SIG-M5 treated with dmso at 0.1 percent for 504 hours (cell line): ENCODE data around the gene CLIC3.
A peak's percentile ranks its signal among the peaks of the same experiment; 100 is the strongest.
"Not testable (repeated sequence)": the region's sequence is repeated elsewhere in the genome, so short reads cannot be mapped to it uniquely, and the experiment has no call there.

Source experiments
- DNase-seq: peaks from one replicate; lab custom pipeline; 2025; ENCODE audit not compliant: unreplicated experiment; lab: John Stamatoyannopoulos, UW

Gene CLIC3

DNA sequence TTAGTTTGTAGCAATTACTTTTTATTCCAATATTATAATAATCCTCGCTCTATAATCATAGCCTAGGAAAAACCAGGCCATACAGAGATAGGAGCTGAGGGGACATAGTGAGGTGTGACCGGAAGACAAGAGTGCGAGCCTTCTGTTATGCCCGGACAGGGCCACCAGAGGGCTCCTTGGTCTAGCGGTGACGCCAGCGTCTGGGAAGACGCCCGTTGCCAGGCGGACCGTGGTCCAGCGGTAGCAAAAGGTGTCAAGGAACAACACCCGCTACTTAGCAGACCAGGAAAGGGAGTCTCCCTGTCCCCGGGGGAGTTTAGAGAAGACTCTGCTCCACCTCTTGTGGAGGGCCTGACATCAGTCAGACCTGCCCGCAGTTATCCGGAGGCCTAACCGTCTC is 7.9 kb upstream of the CLIC3 start:
- DNase-seq, result not testable (repeated sequence)

DNA sequence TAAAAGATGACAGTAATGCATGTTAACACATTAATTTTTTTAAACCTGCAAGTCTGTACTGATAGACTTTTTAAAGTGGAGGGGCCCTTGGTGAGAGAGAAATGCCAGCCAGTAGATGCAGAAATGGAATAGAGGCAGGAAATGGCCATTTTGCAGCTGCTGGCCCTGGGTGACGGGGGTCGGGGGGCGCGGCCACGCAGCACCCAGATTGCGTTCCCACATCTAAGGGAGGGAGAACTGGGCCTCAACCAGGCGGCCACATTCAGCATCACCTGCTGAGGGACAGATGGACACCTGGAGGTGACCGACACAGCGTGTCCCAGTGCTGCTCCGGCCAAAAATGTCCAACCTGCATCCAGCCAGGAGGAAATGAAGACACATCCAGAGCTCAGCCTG is 6.3 kb upstream of the CLIC3 start:
- no peak for DNase-seq

DNA sequence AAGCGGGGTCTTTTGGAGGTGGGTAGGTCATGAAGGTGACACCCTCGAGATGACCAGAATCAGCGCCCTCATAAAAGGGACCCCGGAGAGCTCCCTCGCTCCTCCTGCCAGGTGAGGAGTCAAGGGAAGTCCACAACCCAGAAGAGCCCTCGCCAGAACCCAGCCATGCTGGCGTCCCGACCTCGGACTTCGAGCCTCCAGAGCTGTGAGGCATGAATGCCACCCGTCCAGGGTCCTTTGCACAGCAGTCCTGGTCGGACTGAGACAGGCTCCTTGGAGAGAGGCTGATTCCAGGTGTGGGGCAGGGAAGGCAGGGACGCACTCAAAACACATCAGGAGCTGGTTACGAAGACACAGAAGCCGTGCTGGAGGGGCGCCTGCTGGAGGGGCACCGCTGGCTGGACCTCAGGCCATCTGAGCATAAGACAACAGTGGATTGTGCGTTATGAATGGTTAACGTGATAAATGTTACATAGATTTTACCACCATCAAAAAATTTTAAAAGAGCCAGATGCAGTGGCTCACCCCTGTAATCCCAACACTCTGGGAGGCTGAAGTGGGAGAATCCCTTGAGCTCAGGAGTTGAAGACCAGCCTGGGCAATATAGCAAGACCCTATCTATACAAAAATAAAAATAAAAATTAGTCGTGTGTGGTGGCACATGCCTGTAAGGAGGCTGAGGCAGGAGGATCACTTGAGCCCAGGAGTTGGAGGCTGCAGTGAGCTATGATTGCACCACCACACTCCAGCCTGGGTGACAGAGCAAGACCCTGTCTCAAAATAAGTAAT is 5.7 kb upstream of the CLIC3 start:
- no peak for DNase-seq

DNA sequence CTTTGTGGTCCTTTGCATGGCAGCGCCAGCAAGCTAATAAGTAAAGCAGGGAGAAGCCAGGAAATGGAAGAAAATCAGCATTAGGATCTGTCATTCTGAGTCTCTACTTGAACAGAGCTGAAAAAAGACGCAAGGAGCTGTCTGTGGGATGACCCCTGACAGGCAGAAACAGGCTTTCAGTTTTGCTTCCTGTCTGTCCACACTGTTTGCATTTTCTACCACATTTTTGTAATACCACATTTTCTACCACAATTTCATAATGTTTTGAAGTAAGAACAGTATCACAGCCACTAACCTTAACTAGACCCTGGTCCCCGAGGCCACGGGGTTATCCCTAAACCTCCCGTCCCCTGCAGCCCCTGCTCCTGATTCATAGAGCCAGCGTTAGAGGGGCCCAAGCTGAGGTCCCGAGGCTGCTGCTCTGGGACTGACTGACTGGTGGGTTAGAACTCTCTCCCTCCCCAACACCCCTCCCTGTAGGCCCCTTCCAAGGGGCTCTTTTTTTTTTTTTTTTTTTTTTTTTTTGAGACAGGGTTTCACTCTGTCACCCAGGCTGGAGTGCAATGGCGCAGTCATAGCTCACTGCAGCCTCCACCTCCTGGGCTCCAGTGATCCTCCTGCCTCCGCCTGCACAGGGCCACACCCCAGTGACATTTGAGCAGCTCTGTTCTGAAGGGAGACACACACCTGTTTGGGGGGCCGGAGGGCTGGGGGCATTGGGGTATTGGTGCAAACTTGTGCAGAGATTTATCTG is 4.0 kb upstream of the CLIC3 start:
- DNase-seq, result peak; percentile 89

DNA sequence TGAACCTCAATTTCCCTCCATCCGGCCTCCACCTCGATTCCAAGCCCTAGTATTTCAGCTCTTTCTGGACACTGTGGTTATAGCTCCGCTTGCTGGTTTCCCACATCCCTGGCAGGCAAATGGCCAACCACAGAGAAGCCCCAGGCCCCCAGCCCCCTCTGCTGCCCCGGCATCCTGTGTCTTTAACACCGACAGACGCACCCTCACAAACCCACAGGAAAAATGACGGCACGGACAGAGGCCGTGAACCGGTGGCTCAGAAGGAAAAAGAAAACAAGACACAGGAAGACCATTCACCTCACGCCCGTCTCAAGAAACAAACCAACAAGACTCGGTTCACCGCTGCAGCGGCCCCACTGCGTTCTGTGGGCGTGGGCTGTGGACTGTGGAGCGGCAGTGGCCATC is 1.5 kb upstream of the CLIC3 start:
- no peak for DNase-seq

DNA sequence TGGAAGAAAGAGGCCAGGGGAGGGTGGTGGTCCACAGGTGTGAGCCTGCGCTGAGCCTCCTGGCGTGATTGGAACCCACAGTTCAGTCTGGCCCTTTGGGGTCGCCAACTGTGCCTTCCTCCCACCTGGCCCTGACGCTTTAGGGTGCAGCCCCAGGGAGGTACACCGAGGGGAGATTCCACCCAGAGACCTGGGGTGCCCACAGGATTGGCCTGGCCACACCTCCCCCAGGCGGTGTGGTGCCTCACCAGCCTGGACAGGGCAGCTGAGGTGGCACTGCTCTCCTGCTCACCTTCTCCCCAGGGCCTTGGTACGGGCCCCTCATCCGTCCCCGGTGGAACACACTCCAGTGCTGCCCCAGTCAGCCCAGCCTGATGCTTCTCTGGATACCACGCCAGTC is 1.0 kb upstream of the CLIC3 start:
- DNase-seq, result no peak

DNA sequence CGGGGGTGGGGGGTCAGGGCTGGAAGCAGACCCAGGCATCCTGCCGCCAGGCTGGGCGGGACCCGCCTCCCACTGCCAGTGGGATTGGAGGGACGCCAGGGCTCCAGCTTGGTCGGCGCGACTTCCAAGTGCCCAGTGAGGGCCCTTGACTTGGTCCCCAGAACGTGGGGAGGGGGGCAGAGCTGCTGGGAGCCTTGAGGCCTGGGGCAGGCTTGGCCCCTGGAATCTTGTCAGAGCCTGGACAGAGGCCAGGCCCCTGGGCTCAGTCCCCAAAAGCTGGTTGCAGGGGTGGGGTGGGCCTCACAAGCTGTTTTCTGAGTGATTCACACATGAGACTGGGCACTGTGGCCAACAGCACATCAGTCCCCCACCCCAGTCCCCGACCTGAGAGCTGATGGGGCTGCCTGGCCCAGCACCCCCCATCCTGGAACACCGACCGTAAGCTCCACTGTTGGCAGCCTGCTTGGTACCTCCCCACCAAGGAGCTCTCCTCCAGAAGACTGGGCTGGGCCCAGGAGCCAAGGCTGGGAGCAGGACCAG is 526 bp downstream of the CLIC3 start:
- DNase-seq, result no peak

DNA sequence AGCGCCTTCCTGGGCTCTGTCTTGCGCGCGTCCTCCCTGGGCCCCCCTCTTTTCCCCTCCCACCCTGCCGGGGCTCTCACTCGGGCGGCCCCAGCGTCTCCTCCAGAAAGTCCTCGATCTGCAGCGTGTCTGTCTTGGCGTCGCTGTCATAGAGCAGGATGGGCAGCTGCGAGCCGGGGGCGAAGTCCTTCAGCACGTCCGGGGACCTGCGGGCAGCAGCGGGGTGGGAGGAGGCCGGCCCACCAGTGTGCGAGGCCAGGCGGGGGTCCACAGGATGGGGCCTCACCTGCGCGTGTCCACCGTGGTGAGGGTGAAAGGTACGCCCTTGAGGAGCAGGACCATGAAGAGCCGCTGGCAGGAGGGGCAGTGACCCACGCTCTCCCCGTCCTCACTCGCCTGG is 1.0 kb downstream of the CLIC3 start:
- DNase-seq, result no peak

DNA sequence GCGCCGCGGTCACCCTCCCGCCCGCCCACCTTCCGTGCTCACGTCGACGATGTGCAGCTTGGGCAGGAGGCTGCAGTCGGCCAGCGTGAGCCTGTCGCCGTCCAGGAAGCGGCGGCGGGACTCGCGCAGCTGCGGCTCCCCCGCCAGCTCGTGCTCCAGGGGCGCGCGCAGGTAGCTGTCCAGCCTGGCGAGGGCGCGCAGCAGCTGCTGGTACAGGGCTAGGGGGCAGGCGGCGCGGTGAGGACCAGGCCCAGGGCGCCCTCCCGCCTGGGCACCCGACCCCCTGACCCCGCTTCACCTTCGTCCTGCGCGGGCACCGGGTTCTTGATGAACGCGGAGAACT is 1.5 kb downstream of the CLIC3 start:
- DNase-seq, result no peak

DNA sequence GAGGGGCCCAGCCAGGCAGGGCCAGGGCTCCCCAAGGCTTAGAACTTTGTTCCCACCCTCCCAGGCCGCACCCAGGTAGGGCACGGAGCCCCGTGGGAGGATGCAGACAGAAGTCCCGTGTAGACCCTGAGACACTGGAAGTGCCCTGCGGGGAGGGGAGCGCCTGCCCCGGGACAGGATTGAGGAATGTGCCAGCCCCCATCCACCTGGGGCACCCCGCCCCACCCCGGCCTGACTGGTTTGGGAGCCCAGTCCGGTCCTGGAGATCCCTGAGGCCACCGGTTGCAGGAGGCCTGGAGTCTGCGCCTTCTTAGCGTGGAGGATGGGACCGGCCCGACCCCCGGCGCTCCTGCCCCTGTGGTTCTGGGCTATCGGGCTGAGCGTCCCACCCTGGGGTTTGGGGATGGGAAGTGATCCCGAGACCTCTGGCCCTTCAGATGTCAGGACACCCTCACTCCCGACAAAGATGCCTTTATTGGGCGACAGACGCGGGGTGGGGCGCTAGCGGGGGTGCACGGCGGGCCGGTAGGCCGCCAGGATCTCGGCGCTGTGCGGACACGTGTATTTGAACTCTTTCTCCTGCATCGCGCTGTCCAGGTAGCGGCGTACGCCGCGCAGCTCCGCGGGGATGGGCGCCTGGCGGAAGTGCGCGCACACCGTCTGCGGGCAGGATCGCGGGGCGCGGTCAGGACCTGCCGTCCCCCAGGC is 2.0 kb downstream of the CLIC3 start:
- no peak for DNase-seq

DNA sequence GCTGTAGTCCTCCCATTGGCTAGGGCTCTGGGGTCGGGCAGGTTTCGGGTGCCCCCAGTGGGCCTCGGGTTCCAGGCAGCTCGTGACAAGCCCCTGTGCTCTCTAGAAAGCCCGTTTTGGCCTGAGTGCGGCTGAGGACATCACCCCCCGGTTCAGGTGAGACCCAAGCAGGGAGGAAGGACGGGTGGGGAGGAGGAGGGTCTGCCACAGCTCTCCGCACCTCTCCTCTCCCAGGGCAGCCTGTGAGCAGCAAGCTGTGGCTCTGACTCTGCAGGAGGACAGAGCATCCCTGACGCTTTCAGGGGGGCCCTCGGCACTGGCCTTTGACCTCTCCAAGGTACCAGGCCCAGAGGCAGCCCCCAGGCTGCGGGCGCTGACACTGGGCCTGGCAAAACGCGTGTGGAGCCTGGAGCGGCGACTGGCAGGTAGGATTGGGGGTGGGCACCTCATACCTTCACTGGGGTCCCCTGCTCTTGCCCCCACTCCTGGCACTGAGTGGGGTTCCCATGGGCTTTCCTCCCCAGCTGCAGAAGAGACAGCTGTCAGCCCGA is 3.5 kb downstream of the CLIC3 start:
- DNase-seq, result no peak

DNA sequence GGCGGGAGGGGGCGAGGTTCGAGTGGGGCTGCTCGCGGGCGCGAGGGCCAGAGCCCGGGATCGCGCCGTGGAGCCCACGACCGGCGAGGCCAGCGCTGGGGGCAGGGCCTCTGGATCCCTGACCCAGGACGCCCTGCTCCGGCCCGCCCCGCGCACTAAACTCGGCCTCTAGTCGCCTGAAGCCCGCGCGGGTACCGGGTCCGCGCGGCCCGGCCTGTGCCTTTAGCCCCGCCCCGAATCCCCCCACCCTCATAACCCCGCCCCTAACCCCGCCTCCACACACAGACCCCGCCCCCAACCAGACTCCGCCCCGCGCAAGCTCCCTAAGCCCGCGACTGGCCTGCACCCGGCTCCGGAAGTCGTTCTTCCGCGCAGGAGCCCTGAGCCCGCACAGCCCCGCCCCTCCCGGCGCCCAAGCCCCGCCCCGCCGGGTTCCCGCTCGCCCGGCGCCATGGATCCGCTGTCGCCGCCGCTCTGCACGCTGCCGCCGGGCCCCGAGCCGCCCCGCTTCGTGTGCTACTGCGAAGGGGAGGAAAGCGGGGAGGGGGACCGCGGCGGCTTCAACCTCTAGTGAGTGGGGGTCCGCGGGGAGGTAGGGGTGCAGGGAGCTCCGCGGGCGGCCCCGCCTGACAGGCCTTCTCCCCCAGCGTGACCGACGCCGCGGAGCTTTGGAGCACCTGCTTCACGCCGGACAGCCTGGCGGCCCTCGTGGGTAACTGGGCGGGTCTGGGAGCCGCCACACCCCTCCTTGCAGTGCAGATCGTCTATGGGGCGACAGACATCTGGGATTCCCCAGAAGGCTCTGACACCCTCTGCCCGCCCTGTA is 4.2 kb downstream of the CLIC3 start, which contains the start of gene PAXX:
PAXX (plus strand) TSS at position 430 of the 826 bp plus-strand sequence; CDS start at position 452, 22 bp downstream.
- DNase-seq, result peak; percentile 86

DNA sequence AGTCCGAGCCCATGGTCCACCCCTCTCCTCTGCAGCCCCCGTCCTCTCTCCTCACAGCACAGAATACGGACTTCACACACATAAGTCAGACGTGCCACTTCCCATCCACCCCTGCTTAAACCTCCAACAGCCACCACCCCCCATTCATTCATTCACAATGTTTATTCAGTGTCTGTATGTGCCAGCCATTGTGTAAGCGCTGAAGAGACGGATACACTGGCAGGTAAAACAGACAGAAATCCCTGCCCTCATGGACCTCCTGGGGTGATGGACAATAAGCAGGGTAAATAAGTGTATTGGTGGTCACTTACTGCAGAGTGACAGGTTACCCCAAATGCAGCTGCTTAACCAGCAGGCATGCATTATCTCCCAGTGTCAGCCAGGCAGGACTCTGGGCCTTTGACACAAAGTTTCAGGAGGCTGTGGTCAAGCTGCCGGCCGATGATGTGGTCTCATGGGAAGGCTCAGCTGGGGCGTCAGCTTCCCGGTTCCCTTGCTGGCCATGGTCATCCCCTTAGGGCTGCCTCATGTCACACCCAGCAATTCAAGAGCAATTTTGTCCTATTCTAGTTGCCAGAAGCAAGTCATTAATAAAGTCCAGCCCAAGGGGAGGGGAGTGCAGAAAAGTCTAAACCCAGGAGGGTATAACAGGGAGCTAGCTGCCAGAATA is 6.0 kb downstream of the CLIC3 start:
- no peak for DNase-seq

DNA sequence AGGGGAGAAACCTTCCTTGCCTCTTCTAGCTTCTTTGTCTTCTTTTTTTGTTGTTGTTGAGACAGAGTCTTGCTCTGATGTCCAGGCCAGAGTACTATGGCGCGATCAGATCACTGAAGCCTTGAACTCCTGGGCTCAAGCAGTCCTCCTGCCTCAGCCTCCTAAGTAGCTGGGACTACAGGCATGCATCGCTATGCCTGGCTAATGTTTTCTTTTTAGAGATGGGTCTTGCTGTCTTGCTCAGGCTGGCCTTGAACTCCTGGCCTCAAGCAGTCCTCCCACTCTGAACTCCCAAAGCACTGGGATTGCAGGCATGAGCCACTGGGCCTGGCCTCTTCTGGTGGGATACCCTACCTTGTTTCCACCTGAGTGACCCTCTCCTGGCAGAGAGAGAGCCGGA is 7.5 kb downstream of the CLIC3 start:
- DNase-seq, result no peak

DNA sequence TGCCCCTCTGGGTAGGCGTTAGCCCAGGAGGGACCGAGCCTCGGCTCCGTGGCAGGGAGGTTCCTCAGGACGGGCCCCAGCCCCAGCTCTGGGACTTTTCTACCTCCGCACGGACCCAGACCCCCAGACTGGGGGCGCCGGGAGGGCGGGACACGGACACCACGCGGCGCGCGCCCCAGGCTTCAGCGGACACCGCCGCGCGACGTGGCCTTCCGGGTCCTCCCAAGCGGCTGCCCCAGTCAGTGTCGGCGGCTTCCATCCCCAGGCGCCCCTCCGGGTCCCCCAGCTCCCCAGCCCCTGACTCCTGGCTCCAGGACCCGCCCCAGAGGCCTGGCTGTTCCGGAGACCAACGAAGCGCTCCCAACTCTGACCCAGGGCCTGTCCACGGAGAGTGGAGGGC is 10.5 kb downstream of the CLIC3 start:
- no peak for DNase-seq

DNA sequence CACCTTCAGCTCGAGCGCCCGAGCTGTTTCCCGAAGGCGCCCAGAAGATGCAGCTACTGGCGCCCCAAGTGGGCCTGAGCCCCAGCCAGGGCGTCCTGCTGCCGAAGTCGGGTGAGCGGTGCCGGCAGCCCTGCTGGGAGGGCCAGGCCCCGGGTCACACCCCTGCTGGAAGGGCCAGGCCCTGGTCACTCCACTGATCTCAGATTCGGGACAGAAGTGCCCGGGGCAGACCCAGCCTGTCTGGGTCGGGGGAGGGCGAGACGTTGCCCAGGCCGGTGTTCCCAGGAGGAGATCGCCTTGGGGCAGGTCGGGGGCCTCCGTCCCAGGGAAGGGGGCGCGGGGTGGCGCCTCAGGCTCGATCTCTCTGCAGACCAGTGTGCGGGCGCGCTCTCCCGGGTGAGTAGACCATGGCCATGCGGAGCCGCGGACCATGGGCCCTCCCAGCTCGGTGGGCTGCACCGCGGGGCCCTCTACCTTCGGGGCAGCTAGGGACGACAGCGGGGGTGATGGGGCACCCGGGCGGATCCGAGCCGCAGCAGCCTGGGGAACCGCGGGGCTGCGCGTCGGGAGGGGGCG is 11.3 kb downstream of the CLIC3 start:
- no peak for DNase-seq

DNA sequence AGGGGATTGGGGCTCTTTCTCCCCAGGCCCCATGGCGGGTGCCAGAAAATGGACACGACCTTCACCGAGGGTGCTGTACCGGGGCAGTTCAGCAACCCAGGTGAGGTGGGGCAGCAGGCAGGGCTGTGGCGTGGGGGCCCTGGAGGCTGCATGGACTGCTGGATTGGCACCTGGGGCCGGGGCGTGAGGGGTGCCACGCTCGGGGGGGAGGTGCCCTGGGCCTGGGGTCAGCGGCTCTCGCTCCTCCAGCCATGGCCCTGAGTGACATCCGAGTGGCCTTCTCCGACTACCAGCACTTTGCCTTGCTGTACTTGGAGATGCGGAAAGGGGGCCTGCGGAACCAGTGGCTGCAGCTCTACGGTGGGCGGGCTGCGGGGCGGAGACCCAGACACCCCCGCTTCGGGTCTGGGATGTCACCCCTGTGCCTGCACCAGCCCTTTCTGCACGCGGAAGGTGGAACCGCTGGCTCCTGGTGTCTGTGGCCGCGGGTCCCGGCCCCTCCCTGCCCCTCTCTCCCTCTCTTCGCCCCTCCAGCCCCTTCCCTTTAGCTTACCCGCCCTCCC is 11.8 kb downstream of the CLIC3 start:
- DNase-seq, result no peak

DNA sequence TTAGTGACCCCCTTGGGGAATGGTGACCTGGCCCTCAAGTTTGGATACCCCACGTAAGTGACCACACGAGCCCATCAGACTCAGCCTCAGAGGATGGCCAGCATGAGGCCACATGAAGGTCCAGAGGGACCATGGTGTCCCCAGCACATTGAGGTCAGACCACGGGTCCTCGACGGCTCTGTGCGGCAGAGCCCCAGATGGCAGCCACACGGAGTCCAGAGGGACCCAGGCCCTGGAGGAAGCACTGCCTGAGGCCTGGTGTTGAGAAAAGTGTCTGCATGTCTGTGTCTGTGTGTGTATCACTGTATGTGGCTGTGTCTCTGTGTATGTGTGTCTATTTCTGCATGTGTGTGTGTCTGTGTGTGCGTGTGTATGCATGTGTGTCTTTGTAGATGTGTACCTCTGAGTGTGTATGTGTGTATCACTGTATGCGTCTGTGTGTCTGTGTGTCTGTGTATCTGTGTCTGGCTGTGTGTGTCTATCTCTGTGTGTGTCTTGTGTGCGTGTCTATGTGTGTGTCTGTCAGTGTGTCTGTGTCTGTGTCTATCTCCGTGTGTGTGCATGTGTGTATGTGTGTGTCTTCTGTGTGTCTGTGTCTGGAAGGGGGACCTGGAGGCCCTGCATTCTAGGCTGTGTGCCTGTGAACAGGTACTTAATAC is 12.6 kb downstream of the CLIC3 start:
- DNase-seq, result no peak

DNA sequence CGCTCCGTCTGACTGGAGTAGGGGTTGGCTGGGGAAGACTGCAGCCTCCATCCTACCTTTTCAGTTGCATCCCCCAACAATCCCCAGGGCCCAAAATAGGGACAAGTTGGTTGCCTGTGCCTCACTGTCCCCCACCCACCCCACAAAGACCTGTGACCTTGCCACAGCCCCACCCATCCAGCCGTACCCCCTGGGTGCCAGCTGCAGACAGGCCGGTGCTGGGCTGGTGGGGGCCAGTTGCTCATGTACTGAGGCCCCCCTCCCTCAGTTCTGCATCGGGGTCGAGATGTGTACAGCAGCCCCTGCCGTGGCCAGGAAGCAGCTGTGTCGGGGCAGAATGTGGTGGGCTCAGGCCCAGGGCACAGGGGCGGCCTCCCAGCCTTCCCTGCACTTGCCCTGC is 13.2 kb downstream of the CLIC3 start:
- DNase-seq, result no peak
